Endothelial cell (in vitro differentiated cells): ENCODE measurements around the gene EXOC2. TPM values are rescaled to one million over a fixed set of nuclear protein-coding genes. Genes with fewer than 3 reads are reported as not detected.

ENCODE experiments used
- DNase-seq: peaks from one replicate; pipeline ENCODE4 v3.0.0; 2021; ENCODE audit warnings: low spot score
- H3K27ac Mint-ChIP-seq: one replicate; pipeline ENCODE4 v1.8.0; 2021; ENCODE audit warnings: mixed read lengths, inconsistent platforms; ENCODE audit not compliant: unreplicated experiment
- H3K27me3 Mint-ChIP-seq: one replicate; pipeline ENCODE4 v1.8.0; 2021; ENCODE audit warnings: mild to moderate bottlenecking, moderate library complexity, mixed read lengths, inconsistent platforms; ENCODE audit not compliant: unreplicated experiment
- H3K36me3 Mint-ChIP-seq: one replicate; pipeline ENCODE4 v1.8.0; 2021; ENCODE audit warnings: mild to moderate bottlenecking, low read depth, mixed read lengths, inconsistent platforms; ENCODE audit not compliant: unreplicated experiment
- H3K4me1 Mint-ChIP-seq: one replicate; pipeline ENCODE4 v1.8.0; 2021; ENCODE audit warnings: mild to moderate bottlenecking, mixed read lengths, inconsistent platforms; ENCODE audit not compliant: unreplicated experiment
- H3K4me3 Mint-ChIP-seq: one replicate; pipeline ENCODE4 v1.8.0; 2021; ENCODE audit warnings: mild to moderate bottlenecking, mixed read lengths, inconsistent platforms; ENCODE audit not compliant: unreplicated experiment
- H3K9me3 Mint-ChIP-seq: one replicate; pipeline ENCODE4 v1.8.0; 2021; ENCODE audit warnings: mixed read lengths, inconsistent platforms; ENCODE audit not compliant: unreplicated experiment
- total RNA-seq: library from RNA; stranded (reverse); fragmentation: NEBNext Ultra II Directional; extraction: Animal tissue kit (Norgen Biotek cat#: 25700); gene quantifications from one replicate; pipeline ENCODE4 v1.2.1, GENCODE V29; 2021; ENCODE audit not compliant: unreplicated experiment
- TF ChIP-seq, protein P1 (sequence below): fragments of 200-600 bp; sonication (generic); IDR thresholded peaks from one replicate; pipeline ENCODE4 v1.5.0; 2021; ENCODE audit warnings: antibody characterized with exemption; ENCODE audit not compliant: unreplicated experiment

The EXOC2 gene
- total RNA-seq, 1 donor from 2014 or later, result 34.6 TPM

DNA sequence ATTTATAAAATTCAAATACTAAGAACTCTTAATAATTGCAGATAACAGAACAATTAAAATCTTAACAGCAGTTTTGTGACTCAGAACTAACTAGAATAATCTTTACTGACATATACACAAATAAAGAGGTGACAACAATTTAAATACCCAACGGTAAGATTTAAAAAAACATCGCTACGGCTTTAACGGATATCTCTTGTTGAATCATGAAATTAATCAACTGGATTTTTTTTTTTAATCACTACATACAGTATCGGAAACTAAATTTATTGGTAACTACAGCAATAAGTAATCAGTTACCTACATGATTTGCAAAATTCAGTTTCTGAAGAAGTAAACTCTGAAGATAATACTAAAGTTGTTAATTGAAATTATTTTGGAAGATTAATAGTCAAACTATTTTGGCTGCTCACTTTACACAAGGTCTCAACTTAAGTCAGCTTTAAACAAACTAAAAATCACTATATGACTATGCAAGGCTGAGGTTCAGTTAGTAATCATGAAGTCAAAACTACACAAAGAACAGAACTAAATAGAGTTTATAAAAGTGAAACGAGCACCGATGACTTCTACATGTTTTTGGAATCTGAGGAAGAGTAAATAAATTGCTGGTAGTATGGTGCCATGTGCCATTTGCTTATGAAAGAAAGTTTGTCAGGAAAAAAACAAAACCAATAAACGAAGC, 164.8 kb downstream of the EXOC2 start:
- Mint-ChIP-seq H3K36me3 (peaks cover 5% of the 10 kb centered on the region), H3K9me3 (no peaks in the 10 kb centered on the region), H3K4me1 (no peaks in the 10 kb centered on the region), H3K27ac (no peak overlapping the region), H3K4me3 (no peak overlapping the region), H3K27me3 (peaks cover 3% of the 10 kb centered on the region)
- DNase-seq, result no peak
- TF ChIP-seq, protein P1, sequence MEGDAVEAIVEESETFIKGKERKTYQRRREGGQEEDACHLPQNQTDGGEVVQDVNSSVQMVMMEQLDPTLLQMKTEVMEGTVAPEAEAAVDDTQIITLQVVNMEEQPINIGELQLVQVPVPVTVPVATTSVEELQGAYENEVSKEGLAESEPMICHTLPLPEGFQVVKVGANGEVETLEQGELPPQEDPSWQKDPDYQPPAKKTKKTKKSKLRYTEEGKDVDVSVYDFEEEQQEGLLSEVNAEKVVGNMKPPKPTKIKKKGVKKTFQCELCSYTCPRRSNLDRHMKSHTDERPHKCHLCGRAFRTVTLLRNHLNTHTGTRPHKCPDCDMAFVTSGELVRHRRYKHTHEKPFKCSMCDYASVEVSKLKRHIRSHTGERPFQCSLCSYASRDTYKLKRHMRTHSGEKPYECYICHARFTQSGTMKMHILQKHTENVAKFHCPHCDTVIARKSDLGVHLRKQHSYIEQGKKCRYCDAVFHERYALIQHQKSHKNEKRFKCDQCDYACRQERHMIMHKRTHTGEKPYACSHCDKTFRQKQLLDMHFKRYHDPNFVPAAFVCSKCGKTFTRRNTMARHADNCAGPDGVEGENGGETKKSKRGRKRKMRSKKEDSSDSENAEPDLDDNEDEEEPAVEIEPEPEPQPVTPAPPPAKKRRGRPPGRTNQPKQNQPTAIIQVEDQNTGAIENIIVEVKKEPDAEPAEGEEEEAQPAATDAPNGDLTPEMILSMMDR, result no peak

DNA sequence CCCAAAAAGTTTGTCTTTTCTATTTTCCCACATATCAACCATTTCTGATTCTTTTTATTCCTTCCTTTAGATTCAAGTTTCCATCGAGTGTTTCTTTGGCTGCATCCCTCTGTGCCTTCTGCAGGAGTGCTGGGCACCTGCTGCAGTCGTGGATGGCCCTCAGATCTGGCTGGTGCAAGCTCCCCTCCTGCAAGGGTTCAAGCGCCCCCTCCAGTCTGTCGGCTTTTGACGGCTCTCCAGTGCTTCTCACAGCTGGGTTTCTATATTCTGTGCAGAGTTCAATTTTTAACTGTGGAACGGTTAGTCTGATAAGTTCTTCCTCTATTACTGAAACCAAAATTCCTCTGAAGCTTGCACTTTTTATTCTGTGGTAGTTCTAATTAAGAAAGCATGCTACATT, 168.1 kb downstream of the EXOC2 start:
- Mint-ChIP-seq H3K27ac (no peak overlapping the region), H3K4me1 (no peaks in the 10 kb centered on the region), H3K36me3 (peaks cover 23% of the 10 kb centered on the region), H3K27me3 (peaks cover 16% of the 10 kb centered on the region), H3K9me3 (peaks cover 6% of the 10 kb centered on the region), H3K4me3 (no peak overlapping the region)
- peak; percentile 33 for DNase-seq
- TF ChIP-seq, protein P1, result no peak

DNA sequence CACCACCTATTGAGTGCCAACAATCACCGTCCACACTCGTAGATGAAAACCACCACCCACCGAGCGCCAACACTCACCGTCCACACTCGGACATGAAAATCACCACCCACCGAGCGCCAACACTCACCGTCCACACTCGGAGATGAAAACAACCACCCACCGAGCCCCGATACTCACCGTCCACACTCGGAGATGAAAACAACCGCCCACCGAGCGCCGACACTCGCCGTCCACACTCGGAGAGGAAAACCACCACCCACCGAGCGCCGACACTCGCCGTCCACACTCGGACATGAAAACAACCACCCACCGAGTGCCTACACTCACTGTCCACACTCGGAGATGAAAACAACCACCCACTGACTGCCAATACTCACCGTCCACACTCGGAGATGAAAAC, 172.1 kb downstream of the EXOC2 start:
- no peak for DNase-seq
- Mint-ChIP-seq H3K4me1 (no peaks in the 10 kb centered on the region), H3K9me3 (peaks cover 6% of the 10 kb centered on the region), H3K27me3 (peaks cover 16% of the 10 kb centered on the region), H3K36me3 (peaks cover 33% of the 10 kb centered on the region), H3K4me3 (peak overlapping the region; percentile 83), H3K27ac (peak overlapping the region; percentile 72)
- TF ChIP-seq, protein P1, result no peak

DNA sequence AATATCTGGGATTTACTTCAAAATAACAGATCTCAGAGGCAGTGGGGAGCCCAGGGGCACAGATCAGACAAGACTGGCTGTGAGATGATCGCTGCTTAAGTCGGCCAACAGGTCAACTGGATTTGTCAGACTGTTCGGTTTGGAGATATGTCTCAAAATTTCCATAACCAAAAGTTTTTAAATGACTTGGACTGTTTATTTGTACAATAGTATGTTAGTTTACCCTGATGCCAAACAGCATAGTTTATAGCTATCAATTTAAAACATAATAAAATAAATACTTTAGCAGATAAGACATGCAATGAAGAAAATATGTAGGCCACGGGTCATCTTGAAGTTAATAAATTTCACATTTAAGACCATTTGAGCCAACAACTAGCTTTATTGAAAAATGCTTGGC, 174.7 kb downstream of the EXOC2 start:
- Mint-ChIP-seq H3K36me3 (peaks cover 33% of the 10 kb centered on the region), H3K4me1 (peaks cover 8% of the 10 kb centered on the region), H3K27me3 (peaks cover 16% of the 10 kb centered on the region), H3K4me3 (no peak overlapping the region), H3K27ac (no peak overlapping the region), H3K9me3 (peaks cover 6% of the 10 kb centered on the region)
- DNase-seq, result no peak
- TF ChIP-seq, protein P1, result no peak

- DNase-seq, result no peak
- Mint-ChIP-seq H3K36me3 (peaks cover 17% of the 10 kb centered on the region), H3K4me1 (peaks cover 8% of the 10 kb centered on the region), H3K9me3 (peaks cover 5% of the 10 kb centered on the region), H3K27me3 (peaks cover 7% of the 10 kb centered on the region), H3K27ac (no peak overlapping the region), H3K4me3 (no peak overlapping the region)
- TF ChIP-seq, protein P1, result no peak
Measured at GRCh38 chr6:516213-516612, 176.7 kb downstream of the EXOC2 start.
